ENCODE measurements around the gene ARL4C. TPM values are rescaled to one million over a fixed set of nuclear protein-coding genes. Genes with fewer than 3 reads are reported as not detected.

ARL4C gene
- total RNA-seq, 2 experiments from 2014 or later = 15.7 to 19.6 TPM

- Histone ChIP-seq H3K36me3 (ENCODE audit: insufficient read depth, low read length) (no peaks in the 10 kb centered on the region), H3K9me2 (ENCODE audit: insufficient read depth, low read length) (no peaks in the 10 kb centered on the region), H3K79me2 (ENCODE audit: insufficient read depth, low read depth, low read length) (no peaks in the 10 kb centered on the region), H3K4me1 (ENCODE audit: insufficient read depth, low read length, poor library complexity, severe bottlenecking) (peaks cover 56% of the 10 kb centered on the region), H4K20me1 (ENCODE audit: insufficient read depth, low read length) (no peaks in the 10 kb centered on the region), H3K4me3 (ENCODE audit: low read depth, low read length, poor library complexity, severe bottlenecking) (no peak overlapping the region), H3K27ac (ENCODE audit: low read depth, low read length, poor library complexity, severe bottlenecking) (no peak overlapping the region), H2AFZ (ENCODE audit: low read length) (no peak overlapping the region), H3K9me3 (ENCODE audit: low read length) (no peaks in the 10 kb centered on the region; the same call in 1 of the 2 replicates), H3K4me2 (ENCODE audit: low read length) (no peak overlapping the region)
- DNase-seq (ENCODE audit: low spot score) = no peak
- no TSS peak for BruUV-seq (replicated peaks)
- CTCF ChIA-PET (ENCODE audit: unreplicated experiment) = no interaction called here
- POLR2A ChIA-PET = interaction anchor here (1.2 to 2.3 kb wide), 4 partner anchors 9 to 39 kb away, joined by 4 to 9 read pairs (median 7); no protein-coding TSS in a partner anchor
- no peak for TF ChIP-seq EZH2phosphoT487 (IDR thresholded peaks at IDR 0.05; ENCODE audit: borderline replicate concordance, low read depth, low read length)
- TF ChIP-seq, protein P1, sequence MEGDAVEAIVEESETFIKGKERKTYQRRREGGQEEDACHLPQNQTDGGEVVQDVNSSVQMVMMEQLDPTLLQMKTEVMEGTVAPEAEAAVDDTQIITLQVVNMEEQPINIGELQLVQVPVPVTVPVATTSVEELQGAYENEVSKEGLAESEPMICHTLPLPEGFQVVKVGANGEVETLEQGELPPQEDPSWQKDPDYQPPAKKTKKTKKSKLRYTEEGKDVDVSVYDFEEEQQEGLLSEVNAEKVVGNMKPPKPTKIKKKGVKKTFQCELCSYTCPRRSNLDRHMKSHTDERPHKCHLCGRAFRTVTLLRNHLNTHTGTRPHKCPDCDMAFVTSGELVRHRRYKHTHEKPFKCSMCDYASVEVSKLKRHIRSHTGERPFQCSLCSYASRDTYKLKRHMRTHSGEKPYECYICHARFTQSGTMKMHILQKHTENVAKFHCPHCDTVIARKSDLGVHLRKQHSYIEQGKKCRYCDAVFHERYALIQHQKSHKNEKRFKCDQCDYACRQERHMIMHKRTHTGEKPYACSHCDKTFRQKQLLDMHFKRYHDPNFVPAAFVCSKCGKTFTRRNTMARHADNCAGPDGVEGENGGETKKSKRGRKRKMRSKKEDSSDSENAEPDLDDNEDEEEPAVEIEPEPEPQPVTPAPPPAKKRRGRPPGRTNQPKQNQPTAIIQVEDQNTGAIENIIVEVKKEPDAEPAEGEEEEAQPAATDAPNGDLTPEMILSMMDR (conservative IDR thresholded peaks at IDR 0.05; ENCODE audit: low read length) = no peak
- intact Hi-C loops (cut with micrococcal nuclease; ENCODE audit: unreplicated experiment) = no loop called here
These were observed 46.3 kb downstream of the ARL4C start for GRCh38 chr2:234450431-234451124.

DNA sequence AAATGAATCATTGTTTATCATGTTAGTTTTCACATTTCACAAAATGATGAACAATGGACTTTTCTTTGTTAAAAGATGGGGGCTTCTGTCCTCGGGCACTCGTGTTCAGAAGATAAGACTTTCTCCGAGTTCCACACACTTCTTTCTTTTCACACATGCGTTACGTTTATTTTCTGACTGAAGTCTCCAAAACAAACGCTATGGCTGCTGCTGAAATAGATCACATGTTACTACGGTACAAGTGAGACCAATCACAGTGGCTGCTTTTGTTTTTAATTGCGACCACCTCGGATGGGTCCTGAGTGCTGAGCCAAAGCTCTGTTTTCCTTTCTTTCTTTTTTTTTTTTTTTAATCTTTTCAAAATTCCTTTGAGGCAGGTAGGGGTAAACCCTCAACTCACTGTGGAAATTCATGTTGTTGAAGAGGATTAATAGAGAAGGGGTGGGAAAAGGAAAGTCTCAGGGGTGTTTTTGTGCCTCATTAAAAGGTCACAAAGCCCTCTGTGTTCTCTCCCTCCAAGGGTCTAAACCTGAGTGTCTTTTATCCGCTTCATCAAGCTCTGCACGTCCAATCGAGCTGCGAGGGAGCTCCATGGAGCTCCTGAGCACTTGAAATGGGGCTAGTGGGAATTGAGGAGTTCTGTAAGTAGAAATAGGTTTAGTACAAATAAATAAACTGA lies 48.2 kb downstream of the ARL4C start:
- no peaks in the 10 kb centered on the region for H3K79me2 ChIP-seq (ENCODE audit: insufficient read depth, low read depth, low read length)
- no peak for DNase-seq (ENCODE audit: low spot score)
- H3K4me1 ChIP-seq (ENCODE audit: insufficient read depth, low read length, poor library complexity, severe bottlenecking) = peaks cover 56% of the 10 kb centered on the region
- no peaks in the 10 kb centered on the region for H3K36me3 ChIP-seq (ENCODE audit: insufficient read depth, low read length)
- no peaks in the 10 kb centered on the region for H4K20me1 ChIP-seq (ENCODE audit: insufficient read depth, low read length)
- H3K4me2 ChIP-seq (ENCODE audit: low read length) = no peak overlapping the region
- no peak overlapping the region for H3K4me3 ChIP-seq (ENCODE audit: low read depth, low read length, poor library complexity, severe bottlenecking)
- CTCF ChIA-PET (ENCODE audit: unreplicated experiment) = no interaction called here
- POLR2A ChIA-PET = interaction anchor here (1.7 to 2.6 kb wide), 4 partner anchors 11 to 34 kb away, joined by 5 to 16 read pairs (median 6); no protein-coding TSS in a partner anchor
- no peak overlapping the region for H2AFZ ChIP-seq (ENCODE audit: low read length)
- H3K9me2 ChIP-seq (ENCODE audit: insufficient read depth, low read length) = no peaks in the 10 kb centered on the region
- no TSS peak for BruUV-seq (replicated peaks)
- H3K27ac ChIP-seq (ENCODE audit: low read depth, low read length, poor library complexity, severe bottlenecking) = no peak overlapping the region
- TF ChIP-seq EZH2phosphoT487 (IDR thresholded peaks at IDR 0.05; ENCODE audit: borderline replicate concordance, low read depth, low read length) = no peak
- TF ChIP-seq, protein P1 (conservative IDR thresholded peaks at IDR 0.05; ENCODE audit: low read length) = no peak
- intact Hi-C loops (cut with micrococcal nuclease; ENCODE audit: unreplicated experiment) = no loop called here
- no peaks in the 10 kb centered on the region; the same call in 1 of the 2 replicates for H3K9me3 ChIP-seq (ENCODE audit: low read length)
